Transverse colon (tissue), 4 donors: ENCODE results near the gene PCDH8. TPM values are rescaled to one million over a fixed set of nuclear protein-coding genes. Genes with fewer than 3 reads are reported as not detected.
"Not testable (repeated sequence)": the region's sequence is repeated elsewhere in the genome, so short reads cannot be mapped to it uniquely, and the experiment has no call there.

ENCODE experiments used
- DNase-seq: peaks from one replicate; pipeline ENCODE4 v3.0.0-alpha.2; 2019
- H3K27ac ChIP-seq, 4 donors: fragments of 200-600 bp; sonication (generic); 2 replicates each; pipeline ENCODE4 v1.5.1; 2016 to 2018; ENCODE audit warnings: inconsistent platforms in 4 of 4
- H3K27me3 ChIP-seq: fragments of 200-600 bp; sonication (generic); 2 replicates; pipeline ENCODE4 v1.5.1; 2017; ENCODE audit warnings: inconsistent platforms
- H3K36me3 ChIP-seq, 4 donors: fragments of 200-600 bp; sonication (generic); 2 replicates each; pipeline ENCODE4 v1.5.1; 2017 to 2019; ENCODE audit warnings: inconsistent platforms in 4 of 4
- H3K4me1 ChIP-seq, 4 donors: fragments of 200-600 bp; sonication (generic); 2 replicates each; pipeline ENCODE4 v1.5.1; 2017 to 2020; ENCODE audit warnings: inconsistent platforms in 4 of 4
- H3K4me3 ChIP-seq, 4 donors: fragments of 200-600 bp; sonication (generic); 1 replicate in 1 of 4; 2 replicates in 3 of 4; pipeline versions ENCODE4 v1.5.1 to v1.6.1; 2017 to 2019; ENCODE audit warnings: inconsistent platforms in 4 of 4
- H3K9me3 ChIP-seq, 2 donors: fragments of 200-600 bp; sonication (generic); 2 replicates each; pipeline ENCODE4 v1.5.1; 2017 to 2019; ENCODE audit warnings: inconsistent platforms in 2 of 2
- CTCF ChIP-seq, 5 experiments: fragments of 200-600 bp in 3 of 5; fragments of 450-650 bp in 2 of 5; sonication (generic) in 3 of 5; IDR thresholded peaks; 1 replicate in 2 of 5; 2 replicates in 3 of 5; pipeline ENCODE4 v1.5.1; 2016 to 2017; ENCODE audit warnings: antibody characterized with exemption in 5 of 5, inconsistent platforms in 3 of 5, mild to moderate bottlenecking in 2 of 5, moderate library complexity in 1 of 5
- EP300 ChIP-seq: sonication (generic); formaldehyde crosslinking; IDR thresholded peaks from one replicate; pipeline ENCODE4 v1.6.1; 2017; ENCODE audit warnings: antibody characterized with exemption, low read depth
- POLR2A ChIP-seq: fragments of 450-650 bp; IDR thresholded peaks from one replicate; pipeline ENCODE4 v1.6.1; 2016; ENCODE audit warnings: antibody characterized with exemption, mild to moderate bottlenecking, moderate library complexity
- POLR2AphosphoS5 ChIP-seq, 3 donors: sonication (generic); formaldehyde crosslinking; IDR thresholded peaks; one replicate each; pipeline ENCODE4 v1.6.1; 2016; ENCODE audit warnings: antibody characterized with exemption in 3 of 3
- WGBS, 2 donors: methylation state at CpG; one replicate each; pipeline ENCODE4 v1.1.5; 2018; ENCODE audit warnings: low coverage in 1 of 2; 5-methylcytosine and 5-hydroxymethylcytosine counted together
- in situ Hi-C, 4 donors: fragments of 200-750 bp; cut with MboI; loops; one replicate each; pipeline versions ENCODE4 v1.15.0 to v1.15.1; 2017; ENCODE audit warnings: low sequenced_read_pairs in 3 of 4, low pct_ligation_motif_present in 1 of 4, low pct_unique_long_range_greater_than_20kb in 1 of 4
- intact Hi-C: fragments of 100-400 bp; cut with DNase I; formaldehyde crosslinking; loops from one replicate; pipeline ENCODE4 v1.15.1; 2023; ENCODE audit warnings: low total_unique reads
- total RNA-seq, 4 donors: library from RNA; depleted of rRNA; stranded (reverse); fragments of >200 nt; gene quantifications; one replicate each; pipeline ENCODE4 v1.1.0, GENCODE V29; 2016

The PCDH8 gene
- total RNA-seq, 4 donors from 2014 or later: 1.9 to 4.9 TPM; not detected in 2

GRCh38 chr13:52832313-52832712 is 16.1 kb downstream of the PCDH8 start:
- Histone ChIP-seq H3K4me3 (no peak overlapping the region), H3K9me3 (no peaks in the 10 kb centered on the region), H3K4me1 (no peaks in the 10 kb centered on the region), H3K27me3 (peaks cover 4% of the 10 kb centered on the region), H3K36me3 (no peaks in the 10 kb centered on the region), H3K27ac (no peak overlapping the region)
- 42 to 58% methylated on average over 2 to 5 of the region's 5 CpGs for WGBS, 2 donors
- no peak for DNase-seq
- intact Hi-C loops (no loop called here), in situ Hi-C loops (no loop called here)
- TF ChIP-seq CTCF (IDR thresholded peaks at IDR 0.05): no peak
- no peak for TF ChIP-seq POLR2A
- no peak for TF ChIP-seq EP300
- TF ChIP-seq POLR2AphosphoS5 (IDR thresholded peaks at IDR 0.05): no peak

- peaks cover 4% of the 10 kb centered on the region for H3K27me3 ChIP-seq
- H3K27ac ChIP-seq: no peak overlapping the region
- no peaks in the 10 kb centered on the region for H3K36me3 ChIP-seq
- in situ Hi-C loops (no loop called here), intact Hi-C loops (no loop called here)
- TF ChIP-seq POLR2A (no peak), CTCF (IDR thresholded peaks at IDR 0.05) (no peak)
- H3K4me1 ChIP-seq: no peaks in the 10 kb centered on the region
- H3K4me3 ChIP-seq: no peak overlapping the region
- WGBS, 2 donors: 83 to 88% methylated on average over 2 of the region's 2 CpGs
- no peak for DNase-seq
- H3K9me3 ChIP-seq: no peaks in the 10 kb centered on the region
These were observed 17.5 kb downstream of the PCDH8 start for GRCh38 chr13:52830946-52831345.

- Histone ChIP-seq H3K27ac (no peak overlapping the region), H3K4me3 (no peak overlapping the region), H3K36me3 (no peaks in the 10 kb centered on the region), H3K4me1 (no peaks in the 10 kb centered on the region), H3K27me3 (no peaks in the 10 kb centered on the region), H3K9me3 (no peaks in the 10 kb centered on the region)
- intact Hi-C loops: no loop called here
- WGBS, 2 donors: 73 to 78% methylated on average over 1 to 7 of the region's 7 CpGs
- no peak for DNase-seq
- no peak for TF ChIP-seq POLR2AphosphoS5 (IDR thresholded peaks at IDR 0.05)
- in situ Hi-C loops: no loop called here
These were observed 20.6 kb downstream of the PCDH8 start for GRCh38 chr13:52827839-52828238.

GRCh38 chr13:52817886-52818285 is 30.6 kb downstream of the PCDH8 start:
- H3K9me3 ChIP-seq, H3K27ac ChIP-seq, H3K4me1 ChIP-seq, in situ Hi-C loops, H3K27me3 ChIP-seq, H3K36me3 ChIP-seq, DNase-seq, intact Hi-C loops, H3K4me3 ChIP-seq: not testable (repeated sequence)
- WGBS, 2 donors: 100% methylated on average over 4 of the region's 29 CpGs; no CpG with 5 or more reads in 1 of the 2 donors

GRCh38 chr13:52815330-52815729 is 33.1 kb downstream of the PCDH8 start:
- Histone ChIP-seq H3K36me3 (no peaks in the 10 kb centered on the region), H3K9me3 (no peaks in the 10 kb centered on the region), H3K27me3 (no peaks in the 10 kb centered on the region), H3K4me3 (no peak overlapping the region), H3K4me1 (no peaks in the 10 kb centered on the region), H3K27ac (no peak overlapping the region)
- intact Hi-C loops: no loop called here
- TF ChIP-seq CTCF (IDR thresholded peaks at IDR 0.05) (no peak), EP300 (no peak), POLR2AphosphoS5 (IDR thresholded peaks at IDR 0.05) (no peak), POLR2A (no peak)
- 95% methylated on average over 21 of the region's 26 CpGs; no CpG with 5 or more reads in 1 of the 2 donors for WGBS, 2 donors
- DNase-seq: no peak
- in situ Hi-C loops: no loop called here
